Activated T-cell treated with anti-CD3 and anti-CD28 coated beads for 48 hours (primary cell): ENCODE data around the gene HOXA10.

Source experiments
- DNase-seq: peaks from one replicate; pipeline ENCODE4 v3.0.0-alpha.2; 2020; ENCODE audit warnings: low read depth

HOXA10 gene

DNA sequence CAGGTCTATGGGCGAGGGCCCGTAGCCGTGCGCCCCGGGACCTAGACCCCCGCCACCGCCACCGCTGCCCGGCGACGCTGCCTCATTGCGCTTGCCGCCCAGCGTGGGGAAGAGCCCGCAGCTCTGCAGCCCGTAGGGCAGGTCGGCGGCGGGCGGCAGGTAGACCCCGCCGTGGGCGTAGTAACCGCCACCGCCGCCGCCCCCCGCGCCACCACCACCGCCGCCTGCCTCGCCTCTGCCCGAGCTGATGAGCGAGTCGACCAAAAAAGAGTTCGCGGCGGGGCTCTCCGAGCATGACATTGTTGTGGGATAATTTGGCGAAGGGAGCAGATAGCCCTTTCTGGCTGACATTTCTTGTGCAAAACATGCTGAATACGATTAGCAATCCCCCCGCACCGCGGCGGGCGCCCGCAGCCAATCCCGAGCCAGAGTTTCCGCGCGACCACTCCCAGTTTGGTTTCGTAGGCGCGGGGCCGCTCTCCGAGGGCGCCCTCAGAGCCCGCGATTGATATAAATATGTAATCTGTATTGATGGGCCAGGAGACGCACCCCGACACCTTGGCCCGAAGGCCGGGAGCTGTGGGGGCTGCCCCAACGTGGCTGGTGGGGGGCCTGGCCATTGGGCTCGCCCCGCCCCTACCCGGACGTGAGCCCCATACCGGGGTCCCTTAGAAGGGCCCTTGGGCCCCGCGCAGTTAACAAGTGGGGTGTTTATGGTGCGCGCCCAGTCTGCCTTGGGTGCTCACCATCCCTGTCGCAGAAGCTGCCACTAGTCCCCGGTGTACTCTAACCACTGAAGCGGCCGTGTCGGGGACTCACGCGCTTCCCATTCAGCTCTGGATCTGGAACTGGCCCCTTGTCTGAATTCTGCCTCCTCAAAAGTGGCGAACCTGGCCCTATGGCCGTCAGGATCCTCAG is at the start of gene HOXA10:
Gene HOXA10 (minus strand): TSS at position 365 of the 918 bp plus-strand sequence. CDS start 14 bp downstream, at position 351.
- no peak for DNase-seq

DNA sequence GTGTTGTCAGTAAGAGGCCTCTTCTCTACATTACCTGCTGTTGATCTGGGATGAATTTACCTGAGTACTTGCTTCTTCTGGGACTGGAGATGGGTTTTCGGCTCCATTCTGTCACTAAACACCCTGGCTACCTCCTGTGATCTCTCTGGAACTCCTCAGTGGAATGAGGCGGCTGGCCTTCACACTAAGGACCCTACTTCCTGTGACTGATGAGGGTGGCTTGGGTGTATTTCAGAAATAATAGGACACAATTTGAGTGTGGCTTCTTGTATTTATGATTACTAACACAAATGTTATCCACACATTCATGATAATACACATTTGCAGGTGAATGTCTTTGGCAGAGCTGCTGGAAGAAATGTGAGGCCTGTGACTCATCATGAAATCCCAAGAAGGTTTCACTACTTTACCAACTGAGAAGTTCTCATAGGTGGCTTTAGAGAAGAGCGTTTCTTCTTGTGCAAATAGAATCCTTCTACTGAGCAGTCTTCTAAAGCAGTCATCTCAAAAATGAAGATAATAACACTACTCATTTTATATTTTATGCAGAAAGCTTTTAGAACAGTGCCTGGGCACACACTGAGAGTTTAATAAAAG is 47.2 kb upstream of the HOXA10 start:
- DNase-seq, result no peak

DNA sequence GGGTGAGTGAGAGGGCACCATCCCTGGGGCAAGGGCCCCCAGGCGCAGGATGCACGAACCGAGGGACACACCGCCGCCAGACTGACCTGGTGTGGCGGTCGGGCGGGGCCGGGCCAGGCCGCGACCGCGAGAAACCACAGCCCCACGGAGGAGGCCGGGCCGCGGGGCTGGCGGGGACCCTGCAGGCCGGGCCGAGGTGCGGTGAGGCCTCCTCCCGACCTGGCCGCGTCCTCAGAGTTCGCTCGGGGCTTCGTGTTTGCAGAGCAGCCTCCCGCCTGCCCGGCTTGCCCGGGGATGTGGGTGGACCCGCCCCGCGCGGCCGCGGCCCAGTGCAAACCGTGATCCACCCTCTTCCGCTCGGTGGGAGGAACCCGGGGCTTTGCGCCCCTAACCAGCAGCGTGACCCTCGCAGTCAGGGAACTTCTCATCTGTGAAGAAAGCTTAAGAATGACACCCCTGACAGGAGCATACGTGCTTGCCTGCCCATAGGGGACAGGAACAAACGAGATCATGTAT is 46.4 kb upstream of the HOXA10 start:
- no peak for DNase-seq

DNA sequence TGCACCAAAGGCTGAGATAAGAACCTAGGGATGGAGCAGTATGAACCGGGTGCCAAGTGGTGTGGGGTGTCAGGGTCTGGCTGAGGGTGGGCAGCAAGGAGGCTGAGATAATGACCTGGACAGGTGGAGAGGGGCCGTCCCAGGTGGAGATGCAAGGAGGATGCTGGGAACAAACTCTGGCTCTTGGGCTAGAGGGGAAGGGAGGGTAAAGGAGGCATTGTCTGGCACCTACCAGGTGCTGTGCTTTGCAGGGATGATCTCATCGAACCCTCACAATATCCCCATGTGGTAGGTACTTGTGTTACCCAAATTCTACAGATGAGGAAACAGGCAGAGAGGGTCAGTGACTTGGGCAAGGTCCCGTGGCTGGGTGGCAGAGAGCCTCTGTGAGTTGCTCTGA is 45.7 kb upstream of the HOXA10 start:
- DNase-seq, result no peak

DNA sequence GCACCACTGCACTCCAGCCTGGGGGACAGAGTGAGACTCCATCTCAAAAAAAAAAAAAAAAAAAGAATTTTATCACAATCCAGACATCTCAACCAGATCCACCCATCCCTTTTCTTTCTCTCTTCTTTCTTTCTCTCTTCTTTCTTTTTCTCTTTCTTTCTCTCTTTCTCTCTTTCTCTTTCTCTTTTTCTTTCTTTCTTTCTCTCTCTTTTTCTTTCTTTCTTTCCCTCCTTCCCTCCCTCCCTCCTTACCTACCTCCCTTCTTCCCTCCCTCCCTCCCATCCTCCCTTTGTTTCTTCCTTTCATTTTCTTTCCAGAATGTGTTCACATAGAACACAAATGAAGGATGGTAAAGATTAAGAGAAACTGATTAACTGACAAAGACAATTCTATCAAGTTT is 43.8 kb upstream of the HOXA10 start:
- no peak for DNase-seq

DNA sequence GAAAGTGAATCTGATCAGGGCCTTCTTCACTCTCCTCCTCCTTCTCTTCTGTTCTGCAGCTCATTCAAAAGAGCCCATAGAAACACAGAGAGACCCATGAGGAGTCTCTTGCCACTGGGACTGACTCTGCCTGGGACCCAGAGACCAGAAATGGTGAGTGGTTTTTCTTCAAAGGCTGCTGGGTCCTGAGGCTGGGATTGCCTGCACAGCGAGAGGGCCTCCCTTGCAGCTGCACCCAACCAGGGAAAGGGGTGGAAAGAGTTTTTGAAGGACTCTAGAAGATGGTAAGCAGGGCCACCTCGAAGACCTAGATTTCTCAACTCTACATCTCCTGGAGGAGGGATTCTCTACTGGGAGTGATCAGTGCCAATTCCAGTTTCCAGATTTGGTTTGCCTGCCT is 41.2 kb upstream of the HOXA10 start:
- no peak for DNase-seq

DNA sequence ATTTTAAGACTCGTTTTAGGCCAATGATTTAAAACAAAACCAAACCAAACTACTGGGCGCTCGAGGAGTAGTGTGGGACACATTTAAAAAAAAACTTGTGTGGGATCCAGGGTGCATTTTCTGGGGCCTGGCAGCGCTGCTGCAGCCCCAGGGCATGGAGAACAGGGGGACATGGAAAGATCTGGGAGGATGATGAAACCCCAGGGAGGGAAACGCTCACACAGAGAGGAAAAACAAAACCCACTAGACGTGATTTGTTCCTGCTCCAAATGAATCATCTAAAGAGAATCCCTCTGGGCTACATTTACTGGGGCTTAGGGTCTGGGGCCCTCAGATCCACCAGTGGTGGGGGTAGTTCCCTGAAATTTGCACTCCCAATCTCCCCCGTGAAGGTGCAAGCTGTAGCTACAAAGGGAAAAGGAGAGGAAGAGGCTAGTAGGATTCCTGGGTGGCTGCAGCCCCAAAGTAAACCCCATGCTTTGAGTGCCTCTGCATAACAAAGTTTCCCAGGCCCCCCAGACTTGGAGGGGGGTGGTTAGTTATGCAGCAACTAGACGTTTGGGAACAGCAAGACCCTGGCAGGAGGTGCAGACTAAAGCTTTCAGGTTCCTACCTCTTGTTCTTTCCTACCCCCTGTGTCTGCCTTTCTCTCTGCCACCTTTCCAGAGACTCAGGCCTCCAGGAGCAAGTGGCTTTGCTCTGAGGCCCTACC is 40.3 kb upstream of the HOXA10 start:
- no peak for DNase-seq

DNA sequence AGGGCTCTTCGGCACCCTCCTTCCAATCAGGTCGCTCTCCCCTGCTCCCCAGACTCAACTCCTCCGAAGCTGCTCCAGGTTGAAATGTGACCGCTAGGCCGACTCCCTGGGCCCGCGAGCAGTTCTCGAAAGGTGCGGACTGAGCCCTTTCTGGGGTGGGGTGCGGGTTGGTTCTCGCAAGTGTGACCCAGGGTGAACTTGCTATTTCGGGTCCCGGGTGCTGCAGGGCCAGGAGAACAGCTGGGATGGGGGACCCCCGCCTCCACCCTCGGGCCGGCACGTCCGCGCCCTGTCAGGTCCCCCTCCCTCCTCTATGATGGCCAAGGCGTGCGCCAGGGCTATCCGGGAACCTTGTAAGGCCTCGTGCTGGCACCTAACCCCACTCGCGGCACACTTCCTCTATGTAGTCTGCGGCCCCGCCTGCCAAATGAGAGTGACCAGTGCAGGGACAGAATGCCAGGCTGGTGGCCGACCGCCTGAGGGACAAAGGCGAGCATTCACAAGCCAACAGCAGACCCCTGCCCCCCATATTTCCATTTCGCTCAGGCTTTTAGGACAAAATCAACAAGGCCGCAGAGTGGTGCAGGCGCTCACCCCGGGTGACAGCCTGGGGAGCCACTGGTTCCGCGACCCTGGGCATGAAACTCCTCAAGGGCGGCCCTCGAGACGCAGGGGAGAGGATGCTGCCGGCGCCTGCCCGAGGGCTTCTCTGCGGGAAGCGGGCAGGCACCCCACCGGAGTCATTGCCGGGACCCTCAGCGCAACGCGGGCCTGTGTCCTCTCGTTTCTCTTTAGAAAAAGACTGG is 39.5 kb upstream of the HOXA10 start:
- DNase-seq, result no peak

DNA sequence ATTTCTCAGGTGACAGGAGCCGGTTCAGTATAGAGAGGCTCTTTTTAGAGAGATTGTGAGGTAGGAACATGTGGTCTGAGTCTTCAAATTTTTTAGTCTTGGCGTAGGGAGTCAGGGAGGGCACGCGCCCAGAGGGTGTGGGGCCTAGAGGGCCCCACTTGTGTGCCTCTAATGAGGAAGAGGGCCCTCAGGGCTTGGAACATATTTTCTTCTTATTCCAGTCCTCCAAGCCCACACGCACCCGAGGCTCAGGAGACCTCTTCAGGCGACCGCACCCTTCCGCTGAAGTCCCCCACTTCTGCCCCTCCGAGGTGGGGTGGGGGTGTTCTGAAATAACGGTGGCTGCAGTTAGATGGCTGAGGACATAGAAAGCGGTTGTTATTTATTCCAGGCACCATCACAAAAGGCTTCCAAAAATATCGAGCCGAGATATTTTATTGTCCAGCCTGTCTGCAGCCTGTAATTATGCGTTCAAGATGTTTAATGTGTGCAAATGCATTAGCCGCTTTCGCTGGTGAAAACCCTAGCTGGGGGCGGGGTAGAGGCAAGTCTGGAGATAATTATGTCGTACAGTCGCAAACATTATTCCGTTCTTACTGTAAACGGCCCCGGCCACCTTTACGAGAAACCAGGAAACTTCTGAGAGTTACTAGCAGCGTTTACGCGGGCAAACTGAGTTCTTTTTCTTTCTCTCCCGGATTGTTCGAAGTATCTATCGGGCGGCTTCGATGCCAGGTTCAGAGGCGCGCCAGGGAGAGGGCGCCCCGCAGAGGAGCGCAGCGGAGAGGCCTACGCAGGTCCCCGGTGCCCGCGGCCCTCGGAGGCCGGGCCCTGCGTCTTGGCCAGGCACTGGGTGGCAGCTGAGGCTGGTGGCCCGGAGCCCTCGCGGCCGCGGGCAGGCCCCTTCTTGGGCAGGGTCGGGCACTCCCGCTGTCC is 38.6 kb upstream of the HOXA10 start:
- no peak for DNase-seq

DNA sequence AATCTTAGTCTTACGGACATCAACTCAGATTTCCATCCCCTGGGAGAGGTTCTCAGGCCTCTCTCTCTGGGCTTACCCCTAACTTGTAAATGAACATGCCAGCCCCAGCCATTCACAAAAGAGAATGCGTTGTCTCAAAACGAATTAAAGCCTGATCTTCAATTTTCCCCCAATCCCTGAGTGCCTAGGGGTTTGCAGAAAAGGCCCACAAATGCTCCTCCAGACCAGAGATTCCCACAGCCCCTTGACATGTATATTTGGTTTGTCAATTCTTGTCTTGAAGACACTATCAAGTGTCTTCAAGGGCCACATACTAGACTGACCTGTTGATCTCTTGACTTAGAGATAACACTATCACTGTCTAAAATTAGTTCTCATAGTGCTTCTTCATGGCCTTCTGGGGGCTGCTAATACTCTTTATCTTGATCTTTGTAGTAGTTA is 37.7 kb upstream of the HOXA10 start:
- DNase-seq, result no peak

DNA sequence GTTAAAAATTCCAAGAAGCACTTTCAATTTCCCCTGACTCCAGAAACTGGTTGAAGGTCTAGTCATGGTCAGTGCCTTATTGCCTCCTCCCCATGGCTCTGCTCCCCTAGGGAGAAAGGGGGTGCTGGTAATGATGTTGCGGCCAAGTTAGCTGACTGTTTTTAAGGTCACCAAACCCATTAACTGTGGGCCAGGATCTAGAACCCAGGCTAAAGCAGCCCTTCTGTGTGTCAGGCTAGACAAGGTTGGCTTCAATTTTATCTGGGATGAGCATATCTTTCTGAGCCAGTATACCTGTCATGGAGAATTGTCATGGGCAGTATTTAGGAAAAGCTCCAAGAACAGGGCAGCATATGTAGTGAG is 36.9 kb upstream of the HOXA10 start:
- DNase-seq, result no peak

DNA sequence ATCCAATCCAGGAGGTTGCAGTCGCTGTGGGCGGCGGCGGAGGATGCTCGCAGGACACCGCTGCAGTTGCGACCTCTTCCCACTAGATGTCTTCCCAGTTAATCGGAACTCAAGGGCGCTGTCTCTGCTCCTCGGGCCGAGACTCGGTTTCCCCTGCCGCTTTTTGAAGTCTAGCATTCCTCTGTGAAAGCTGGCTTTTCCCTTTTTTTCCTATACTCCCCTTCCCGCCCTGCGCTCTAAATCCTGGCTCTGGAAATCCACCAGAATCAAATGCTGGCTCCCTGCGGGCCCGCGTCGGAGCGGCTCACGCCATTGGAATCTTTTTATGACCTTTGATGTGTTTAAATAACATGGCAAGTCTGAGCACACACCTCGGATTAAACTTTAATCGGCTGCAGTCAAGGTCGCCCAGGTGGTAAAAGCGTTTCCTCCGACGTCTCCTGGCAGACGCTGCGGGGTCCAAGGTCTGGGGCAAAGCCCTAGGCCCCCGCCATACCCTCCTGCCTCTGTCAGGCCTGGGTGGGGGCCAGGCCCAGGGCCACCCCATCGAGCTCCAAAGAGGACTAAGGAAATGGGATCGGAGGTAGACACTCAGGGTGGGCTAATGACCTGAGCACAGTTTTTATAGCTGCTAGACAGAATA is 36.4 kb upstream of the HOXA10 start:
- DNase-seq, result no peak

DNA sequence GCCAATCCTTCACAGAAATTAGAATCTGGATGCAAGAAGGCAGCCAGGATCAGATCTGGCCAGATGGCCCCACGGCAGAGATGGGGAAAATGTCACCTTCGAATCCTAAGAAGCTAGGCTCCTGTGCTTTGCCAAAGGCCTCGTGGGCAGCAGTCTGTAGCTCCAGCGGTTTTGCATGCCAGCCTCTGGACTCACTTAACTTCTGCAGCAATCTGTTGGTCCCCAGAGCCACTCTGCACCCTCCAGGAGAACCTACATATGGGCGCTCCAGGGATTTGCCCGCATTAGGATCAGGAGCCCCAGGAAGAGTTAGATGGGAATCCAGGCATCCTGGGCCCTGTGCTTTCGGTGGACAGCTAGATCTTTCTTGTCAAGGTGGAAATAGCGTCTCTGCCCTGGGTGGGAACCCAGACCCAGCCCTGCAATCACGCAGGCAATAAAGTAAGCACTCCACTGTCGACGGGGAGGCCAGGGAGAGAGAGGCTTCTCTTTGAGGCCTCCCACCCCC is 35.9 kb upstream of the HOXA10 start:
- no peak for DNase-seq

DNA sequence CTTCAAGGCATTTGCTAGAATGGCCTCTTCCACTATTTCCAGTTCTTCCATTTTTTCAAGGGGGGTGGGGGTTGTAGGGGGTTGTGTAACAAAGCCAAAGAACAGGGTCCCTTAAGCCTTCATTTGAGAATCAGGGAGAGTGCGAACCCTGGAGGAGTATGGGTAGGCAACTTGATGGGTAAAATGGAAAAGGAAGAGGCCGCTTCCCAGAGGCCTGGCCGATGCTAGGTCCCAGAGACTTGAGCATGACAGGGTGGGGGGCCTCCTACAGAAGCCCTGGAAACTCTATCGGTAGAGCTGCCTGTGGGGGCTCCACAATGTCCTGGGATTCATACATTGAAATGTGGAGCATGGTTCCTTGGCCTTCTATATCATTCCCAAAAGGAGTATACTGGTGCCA is 34.9 kb upstream of the HOXA10 start:
- no peak for DNase-seq

DNA sequence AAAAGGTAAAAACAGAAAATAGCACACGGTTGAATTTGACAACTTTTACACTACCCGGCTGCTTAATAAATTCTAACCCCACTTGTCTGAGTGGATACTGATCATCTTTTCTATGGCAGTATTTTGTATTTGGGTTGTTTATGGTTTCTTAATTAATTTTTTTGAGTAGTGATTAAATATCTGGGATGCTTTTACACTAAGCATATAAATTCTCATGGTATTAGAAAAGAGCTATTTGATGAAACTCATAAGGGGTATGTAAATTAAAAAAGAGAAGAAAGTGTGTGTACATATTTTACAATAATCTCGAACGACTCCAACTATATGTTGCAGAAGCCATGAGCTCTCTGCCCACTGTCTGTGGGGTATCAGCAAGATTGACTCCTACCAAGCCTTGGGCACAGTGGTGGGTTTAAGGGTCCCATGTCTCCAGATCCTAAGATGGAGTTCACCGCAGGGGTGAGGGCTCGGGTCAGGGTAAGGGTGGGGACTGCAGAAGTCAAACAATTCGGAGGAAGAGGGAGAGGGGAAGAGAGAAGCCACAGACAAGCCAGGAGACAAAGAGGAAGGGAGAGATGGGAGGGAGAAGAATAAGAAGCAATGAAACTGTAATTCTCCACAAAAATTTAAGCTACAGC is 33.3 kb upstream of the HOXA10 start:
- DNase-seq, result no peak

DNA sequence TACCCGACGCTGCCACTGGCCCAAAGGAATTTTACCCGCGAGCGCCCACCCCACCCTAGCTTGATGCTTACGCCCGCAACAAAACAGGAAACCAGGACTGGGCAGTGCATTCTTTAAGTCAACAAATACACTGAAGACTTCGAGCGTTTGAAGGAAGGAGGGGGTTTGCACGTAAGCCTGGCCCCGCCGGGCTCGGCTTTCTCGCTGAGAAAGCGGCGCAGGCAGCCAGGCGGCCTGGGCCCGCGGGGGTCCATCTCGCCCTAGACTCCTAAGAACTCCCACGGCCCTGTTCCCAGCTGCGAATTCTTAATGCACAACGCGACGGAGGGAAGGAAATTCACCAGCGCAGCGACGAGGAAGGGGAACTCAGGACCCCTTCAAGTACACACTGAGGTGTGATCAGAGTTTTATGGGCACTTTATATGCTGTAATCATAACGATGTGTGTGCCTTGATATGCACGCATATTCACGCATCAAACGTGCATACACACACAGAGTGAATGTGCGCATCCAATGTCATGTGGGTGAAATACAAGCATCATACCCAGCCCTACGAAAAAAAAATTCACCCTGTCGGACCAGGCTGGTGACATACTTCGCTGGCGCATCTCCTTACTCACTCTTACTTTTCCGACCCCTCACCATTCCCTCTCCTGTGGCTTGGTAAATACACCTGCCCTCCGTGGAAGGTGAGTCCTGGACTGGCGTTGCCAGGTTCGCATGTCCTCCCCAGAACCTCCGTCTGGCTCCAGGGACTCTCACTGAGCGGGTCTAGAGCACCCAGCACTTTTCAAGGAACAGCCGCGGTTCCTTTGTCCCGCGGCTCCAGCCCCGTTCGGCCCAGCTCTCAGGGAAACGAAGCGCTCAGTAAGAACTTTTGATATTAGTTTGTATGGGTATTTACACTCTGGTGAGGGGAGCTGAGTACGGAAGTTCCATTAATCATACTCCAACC is 31.5 kb upstream of the HOXA10 start:
- DNase-seq, result no peak

DNA sequence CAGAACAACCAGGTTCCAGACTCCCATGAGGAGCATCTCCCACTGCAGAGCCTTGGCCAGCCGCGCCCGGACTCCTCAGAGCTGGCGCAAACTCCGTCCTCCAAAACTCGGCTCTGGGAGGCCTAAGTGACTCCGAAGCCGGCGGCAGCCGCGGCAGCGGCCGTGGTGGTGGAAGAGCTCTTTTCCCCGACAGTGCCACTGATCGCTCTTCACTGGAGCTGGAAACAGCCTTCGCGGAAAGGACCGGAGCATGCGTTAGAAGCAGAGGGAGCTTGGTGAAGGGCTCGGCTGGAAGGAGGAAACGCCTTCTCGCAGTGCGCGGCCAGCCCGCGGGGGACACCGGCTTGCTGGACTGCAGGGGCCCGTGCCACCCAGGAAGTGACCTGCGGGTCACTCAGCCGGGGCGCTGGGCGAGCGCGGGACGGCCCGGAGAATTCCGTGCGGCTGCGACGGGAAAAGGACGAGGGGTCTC is 30.8 kb upstream of the HOXA10 start:
- DNase-seq, result no peak

DNA sequence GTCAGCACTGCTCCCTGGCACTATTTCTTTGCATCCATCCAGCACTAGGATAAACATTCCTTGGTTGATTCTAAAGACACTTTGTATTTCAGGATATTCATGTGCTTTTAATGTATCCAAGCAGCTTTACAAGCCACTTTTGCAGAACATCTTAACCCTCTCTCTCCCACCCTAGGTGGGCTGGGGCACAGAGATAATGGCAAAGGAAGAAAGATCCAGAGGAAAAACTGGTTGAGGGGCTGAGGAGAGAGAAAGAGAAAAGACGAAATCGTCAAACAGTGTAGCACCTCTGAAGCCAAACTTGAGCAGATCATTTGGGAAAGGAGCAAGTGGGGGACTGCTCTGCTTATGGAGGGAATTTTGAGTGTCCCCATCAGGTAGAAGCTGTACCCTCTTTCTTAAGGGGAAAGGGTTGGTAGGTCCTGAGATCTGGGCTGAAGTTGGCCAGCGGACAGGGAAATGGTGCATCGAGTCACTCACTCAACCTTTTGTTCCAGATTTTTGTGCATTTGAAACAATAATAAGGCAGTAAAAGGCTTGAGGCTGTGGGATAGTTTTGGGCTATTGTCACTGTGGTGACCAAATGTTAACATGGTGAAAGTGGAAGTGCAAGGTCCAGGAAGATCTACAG is 30.0 kb upstream of the HOXA10 start:
- no peak for DNase-seq
